Heart left ventricle (tissue), 16 donors: ENCODE data around the gene P2RX1. TPM values are rescaled to one million over a fixed set of nuclear protein-coding genes. Genes with fewer than 3 reads are reported as not detected.

Source experiments
- ATAC-seq, 4 donors: fragments of 200-7000 bp; cut with Tn5 transposase; one replicate each; pipeline ENCODE4 v1.9.1; 2020 to 2022; ENCODE audit warnings: moderate library complexity in 4 of 4, mild to moderate bottlenecking in 3 of 4, moderate number of reproducible peaks in 1 of 4
- DNase-seq, 5 donors: peaks; one replicate each; pipeline ENCODE4 v3.0.0-alpha.2; 2020
- H3K27ac ChIP-seq, 12 donors: fragments of 200-600 bp; sonication (generic) in 4 of 12; one replicate each; pipeline versions ENCODE4 v1.5.0 to v1.8.0; 2016 to 2022; ENCODE audit warnings: mild to moderate bottlenecking in 2 of 12
- H3K27me3 ChIP-seq, 9 donors: fragments of 200-600 bp; sonication (generic) in 2 of 9; one replicate each; pipeline versions ENCODE4 v1.5.1 to v1.8.0; 2016 to 2022; ENCODE audit warnings: mild to moderate bottlenecking in 3 of 9
- H3K36me3 ChIP-seq, 9 donors: fragments of 200-600 bp; sonication (generic) in 2 of 9; one replicate each; pipeline versions ENCODE4 v1.5.0 to v1.8.0; 2018 to 2022; ENCODE audit warnings: mild to moderate bottlenecking in 2 of 9
- H3K4me1 ChIP-seq, 12 donors: fragments of 200-600 bp; sonication (generic) in 4 of 12; one replicate each; pipeline versions ENCODE4 v1.5.0 to v1.8.0; 2016 to 2022; ENCODE audit warnings: mild to moderate bottlenecking in 3 of 12
- H3K4me3 ChIP-seq, 12 donors: fragments of 200-600 bp; sonication (generic) in 4 of 12; one replicate each; pipeline versions ENCODE4 v1.5.0 to v1.8.0; 2017 to 2022; ENCODE audit warnings: mild to moderate bottlenecking in 9 of 12, moderate library complexity in 4 of 12
- H3K9me3 ChIP-seq, 12 donors: fragments of 200-600 bp; sonication (generic) in 4 of 12; one replicate each; pipeline versions ENCODE4 v1.5.0 to v1.8.0; 2016 to 2022; ENCODE audit warnings: mild to moderate bottlenecking in 1 of 12
- CTCF ChIP-seq, 12 donors: fragments of 200-600 bp; sonication (generic) in 4 of 12; IDR thresholded peaks; one replicate each; pipeline versions ENCODE4 v1.5.0 to v1.8.0; 2018 to 2022; ENCODE audit warnings: antibody characterized with exemption in 12 of 12, mild to moderate bottlenecking in 5 of 12
- POLR2A ChIP-seq, 2 donors: fragments of 450-650 bp; IDR thresholded peaks; one replicate each; pipeline ENCODE4 v1.6.1; 2017; ENCODE audit warnings: antibody characterized with exemption in 2 of 2, mild to moderate bottlenecking in 2 of 2, moderate library complexity in 2 of 2
- WGBS, 4 donors: extraction: QIAGEN DNeasy Blood & Tissue Kit in 2 of 4; methylation state at CpG; one replicate each; pipeline versions ENCODE4 v1.1.5 to v1.1.7; 2013 to 2018; 5-methylcytosine and 5-hydroxymethylcytosine counted together
- intact Hi-C, 10 donors: fragments of 100-400 bp; cut with DNase I; formaldehyde crosslinking; loops; one replicate each; pipeline versions ENCODE4 v1.11.1 to v1.14.2; 2022
- long read RNA-seq, 3 donors: library from polyadenylated mRNA; unstranded; transcript quantifications; one replicate each; pipeline ENCODE4 v2.0.0, GENCODE V29; 2020 to 2021
- polyA plus RNA-seq, 2 donors: library from polyadenylated mRNA; stranded (reverse); fragments of 200-250 nt; gene quantifications; one replicate each; pipeline ENCODE4 v1.2.3, GENCODE V29; 2013
- total RNA-seq, 9 donors: library from RNA; depleted of rRNA in 2 of 9; stranded (reverse); fragments of >200 nt in 2 of 9; fragmentation: NEBNext Ultra II Directional in 3 of 9; extraction: Animal tissue kit (Norgen Biotek cat#: 25700) in 3 of 9; gene quantifications; one replicate each; pipeline versions ENCODE4 v1.1.0 to v1.2.4, GENCODE V29; 2016 to 2023
- donor health status: ischemic (EF 13 %, LVEDD 7.1; RV severe dilation, severe dysfunction).
- donor health status: healthy with polysubstance abuse.
- donor health status: DM: no; HTN: yes; CAD: no.
- donor health status: DM: no; HTN: no; CAD: no.
- donor health status: ischemic (EF 25% LVEDD 6.9; RV normal size, moderate dysfunction).
- donor health status: ischemic (EF 25% LVEDD 5.7; RV mildly dilated, moderate dysfunction).
- donor health status: healthy.
- donor health status: DM: yes; HTN: yes; CAD: no.
- donor health status: ischemic (EF 35%, LVEDD 5.7; RV mildly dilated, moderate dysfunction).
- donor health status: nonischemic (EF 11% LVEDD 7.7; RV severe dilation, severe dysfunction).
- donor health status: DM: yes; HTN: yes; CAD: no.
- donor health status: PGD.
- donor health status: ischemic (EF 29% LVEDD 5.4; RV normal size, mild dysfunction).
- donor health status: nonischemic (EF 23%, LVEDD 6.1; RV moderate dilation, normal function).

Gene P2RX1
- total RNA-seq: 1 to 10 TPM in 2 of 9 donors, under 1 TPM in 7; 0.22 to 5.5 (median 0.52) TPM
- 1 to 10 TPM in 1 of 2 donors, under 1 TPM in 1; 0.19 to 1.4 TPM for polyA plus RNA-seq
- long read RNA-seq, donor 1: 0 reads
- long read RNA-seq, donor 2, partial matches to known transcripts: 0 of 1 reads
- long read RNA-seq, donor 2, other reads (novel, unspliced or antisense): 0 of 1 reads
- long read RNA-seq, donor 3, partial matches to known transcripts: 0 of 1 reads
- long read RNA-seq, donor 3, other reads (novel, unspliced or antisense): 1 of 1 reads

GRCh38 chr17:3915995-3916696 is at the start of gene P2RX1:
Gene P2RX1 (minus strand): TSS chr17:3916465. CDS start chr17:3916225, 240 bp downstream.
- peak in 2 of 4 donors; percentile 29 to 51 for ATAC-seq
- 64 to 73% (median 71%) methylated on average over 16 to 28 of the region's 28 CpGs for WGBS, 4 donors

DNA sequence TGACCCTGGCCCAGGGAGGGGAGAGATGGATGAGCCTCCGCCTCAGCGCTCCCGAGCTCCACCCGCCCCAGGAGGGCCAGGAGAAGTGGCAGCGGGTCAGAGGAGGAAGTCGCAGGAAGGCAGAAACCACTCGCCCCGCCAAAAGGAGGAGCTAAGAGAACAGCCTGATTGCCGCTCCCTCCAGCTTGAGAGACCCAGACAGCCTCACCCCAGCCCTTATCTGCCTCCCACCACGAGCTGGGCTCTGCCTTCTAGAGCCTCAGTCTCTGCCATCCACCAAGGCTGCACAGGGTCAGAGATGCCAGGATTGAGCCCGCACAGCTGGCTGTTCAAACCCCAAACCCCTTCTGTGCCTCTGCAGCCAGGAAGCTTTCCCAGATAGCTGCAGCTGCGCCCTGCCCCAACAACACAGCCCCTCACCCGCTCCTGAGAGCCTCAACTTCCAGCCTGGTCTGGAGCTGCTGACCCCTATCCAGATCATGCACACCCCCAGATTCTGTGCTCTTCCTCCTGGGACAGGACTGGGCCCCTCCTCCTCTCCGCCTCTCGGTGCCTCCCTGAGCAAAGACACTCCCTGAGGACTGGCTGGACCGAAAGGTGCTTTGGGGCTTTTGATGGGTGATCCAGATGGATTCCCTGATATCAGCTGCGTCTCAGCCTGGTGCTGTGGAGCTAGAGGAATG is 49.0 kb upstream of the P2RX1 start:
- 25 to 38% (median 27%) methylated on average over 15 to 17 of the region's 17 CpGs for WGBS, 4 donors
- no peaks in the 10 kb centered on the region for H3K36me3 ChIP-seq
- intact Hi-C loops: loop anchor here in 1 of 10 donors (5.0 kb wide), 1 partner anchor 37 kb away; no protein-coding TSS in a partner anchor
- peaks cover 0 to 46% (median 21%) of the 10 kb centered on the region in 12 donors for H3K4me1 ChIP-seq
- TF ChIP-seq POLR2A (IDR thresholded peaks at IDR 0.05): no peak
- peak in 3 of 12 donors; percentile 3 to 25 (median 10) for TF ChIP-seq CTCF (IDR thresholded peaks at IDR 0.05)
- peak; percentile 65 to 82 (median 68) for DNase-seq
- H3K27me3 ChIP-seq: peaks cover 3 to 29% (median 11%) of the 10 kb centered on the region in 9 donors
- peak overlapping the region in 11 of 12 donors; percentile 0 to 86 (median 40) for H3K27ac ChIP-seq
- peak in 3 of 4 donors; percentile 67 to 73 (median 72) for ATAC-seq
- peak overlapping the region in 10 of 12 donors; percentile 21 to 69 (median 56) for H3K4me3 ChIP-seq
- no peaks in the 10 kb centered on the region for H3K9me3 ChIP-seq

More at GRCh38 chr17:3915995-3916696, at the start of gene P2RX1:
- no peaks in the 10 kb centered on the region for H3K36me3 ChIP-seq
- H3K4me3 ChIP-seq: peak within 1 kb of the TSS in 6 of 12 donors; percentile 1 to 53 (median 16)
- DNase-seq: peak in 3 of 5 donors; percentile 48 to 51 (median 50)
- no peaks in the 10 kb centered on the region for H3K27me3 ChIP-seq
- H3K4me1 ChIP-seq: peaks cover 3 to 50% (median 36%) of the 10 kb centered on the region in 12 donors
- intact Hi-C loops: loop anchor here in 5 of 10 donors (5.0 to 10.0 kb wide), 4 partner anchors 86 to 181 kb away; no protein-coding TSS in a partner anchor
- TF ChIP-seq POLR2A (IDR thresholded peaks at IDR 0.05): no peak
- TF ChIP-seq CTCF (IDR thresholded peaks at IDR 0.05): no peak
- peak within 1 kb of the TSS in 8 of 12 donors; percentile 4 to 79 (median 45) for H3K27ac ChIP-seq
- H3K9me3 ChIP-seq: no peaks in the 10 kb centered on the region

GRCh38 chr17:3964203-3965117 is 48.2 kb upstream of the P2RX1 start, which contains the start of gene ATP2A3:
Gene ATP2A3 (minus strand): TSS chr17:3964437. CDS start chr17:3964291, 146 bp downstream.
- DNase-seq: peak in 3 of 5 donors; percentile 35 to 77 (median 48)
- H3K4me3 ChIP-seq: peak within 1 kb of the TSS; percentile 18 to 69 (median 52)
- 2 to 8% (median 3%) methylated on average over 20 to 92 of the region's 92 CpGs for WGBS, 4 donors
- H3K36me3 ChIP-seq: no peaks in the 10 kb centered on the region
- H3K9me3 ChIP-seq: no peaks in the 10 kb centered on the region
- peak in 2 of 4 donors; percentile 70 to 73 for ATAC-seq
- H3K4me1 ChIP-seq: peaks cover 0 to 54% (median 21%) of the 10 kb centered on the region in 12 donors
- intact Hi-C loops: loop anchor here in 3 of 10 donors (1.0 to 5.0 kb wide), 2 partner anchors 38 to 40 kb away; no protein-coding TSS in a partner anchor
- H3K27ac ChIP-seq: peak within 1 kb of the TSS in 11 of 12 donors; percentile 0 to 86 (median 53)
- peaks cover 3 to 29% (median 11%) of the 10 kb centered on the region in 9 donors for H3K27me3 ChIP-seq
- no peak for TF ChIP-seq CTCF (IDR thresholded peaks at IDR 0.05)
- TF ChIP-seq POLR2A (IDR thresholded peaks at IDR 0.05): no peak
